HS-27A (cell line): ENCODE data around the gene SLC28A1.
"Not testable (repeated sequence)": the region's sequence is repeated elsewhere in the genome, so short reads cannot be mapped to it uniquely, and the experiment has no call there.

Experiments
- DNase-seq: peaks from one replicate; pipeline ENCODE4 v3.0.0-alpha.2; 2012; ENCODE audit warnings: low read depth, missing footprints

Gene SLC28A1

GRCh38 chr15:84862214-84862975, 22.1 kb upstream of the SLC28A1 start:
- no peak for DNase-seq

DNA sequence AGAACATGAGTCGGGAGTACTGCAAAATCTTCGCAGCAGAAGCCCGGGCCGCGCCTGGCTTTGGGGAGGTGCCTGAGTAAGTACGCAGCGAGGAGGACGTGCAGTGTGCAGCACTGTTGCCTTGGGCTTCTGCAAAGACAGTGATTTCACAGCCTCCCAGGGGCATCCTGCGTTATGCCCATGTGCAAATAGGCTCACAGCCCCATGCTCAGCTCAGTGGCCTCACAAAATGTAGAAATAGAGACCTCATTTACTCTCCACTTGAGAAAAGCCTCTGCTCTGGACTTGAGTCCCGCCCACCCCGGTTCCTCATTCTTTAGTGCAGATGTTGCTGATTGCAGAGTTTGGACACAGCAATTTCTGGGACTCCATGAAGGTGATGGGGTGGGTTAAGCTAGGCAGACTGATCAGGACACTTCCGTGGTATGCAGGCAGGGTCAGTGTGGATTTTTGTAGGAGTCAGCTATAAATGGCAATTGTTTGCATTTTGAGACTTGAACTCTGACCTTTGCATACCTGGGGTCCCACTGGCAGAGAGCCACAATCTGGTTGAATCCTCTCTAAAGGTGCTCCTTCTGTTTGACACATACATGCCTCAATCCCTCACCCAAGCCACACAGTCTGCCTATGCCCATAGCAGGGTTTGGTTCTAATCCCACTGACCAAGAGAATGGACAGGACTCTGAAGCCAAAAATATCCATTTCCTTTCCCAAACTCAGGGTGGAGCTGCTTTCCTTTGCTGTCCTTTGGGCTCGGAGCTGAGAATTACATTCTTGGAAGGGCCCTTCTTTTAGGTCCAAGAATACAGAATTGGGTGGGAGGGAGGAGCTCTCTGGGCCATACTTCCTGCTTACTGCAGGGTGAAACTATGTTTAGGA, 20.7 kb upstream of the SLC28A1 start:
- DNase-seq = no peak

GRCh38 chr15:84864444-84864795, 20.0 kb upstream of the SLC28A1 start:
- DNase-seq = no peak

GRCh38 chr15:84865074-84865569, 19.3 kb upstream of the SLC28A1 start:
- DNase-seq = no peak

GRCh38 chr15:84868037-84868880, 16.2 kb upstream of the SLC28A1 start:
- no peak for DNase-seq

DNA sequence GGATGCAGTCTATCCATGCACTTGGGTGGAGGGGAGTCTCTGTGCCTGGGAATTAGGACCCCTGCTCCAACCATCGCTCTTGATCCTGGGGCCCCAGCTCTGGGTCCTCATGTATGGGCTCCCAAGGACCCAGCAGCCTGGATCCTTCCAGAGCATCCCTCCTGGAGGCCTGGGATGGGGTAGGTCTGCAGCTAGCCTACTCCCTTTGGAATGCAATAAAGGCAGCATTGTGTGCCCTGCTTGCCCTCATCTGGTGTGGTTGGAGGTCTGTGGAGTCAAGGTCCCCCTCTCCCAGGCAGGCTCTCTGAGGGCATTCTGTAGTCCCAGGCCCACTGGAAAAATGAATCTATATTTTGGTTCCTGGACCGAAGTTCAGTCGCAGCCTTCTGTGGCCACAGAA, 15.0 kb upstream of the SLC28A1 start:
- no peak for DNase-seq

DNA sequence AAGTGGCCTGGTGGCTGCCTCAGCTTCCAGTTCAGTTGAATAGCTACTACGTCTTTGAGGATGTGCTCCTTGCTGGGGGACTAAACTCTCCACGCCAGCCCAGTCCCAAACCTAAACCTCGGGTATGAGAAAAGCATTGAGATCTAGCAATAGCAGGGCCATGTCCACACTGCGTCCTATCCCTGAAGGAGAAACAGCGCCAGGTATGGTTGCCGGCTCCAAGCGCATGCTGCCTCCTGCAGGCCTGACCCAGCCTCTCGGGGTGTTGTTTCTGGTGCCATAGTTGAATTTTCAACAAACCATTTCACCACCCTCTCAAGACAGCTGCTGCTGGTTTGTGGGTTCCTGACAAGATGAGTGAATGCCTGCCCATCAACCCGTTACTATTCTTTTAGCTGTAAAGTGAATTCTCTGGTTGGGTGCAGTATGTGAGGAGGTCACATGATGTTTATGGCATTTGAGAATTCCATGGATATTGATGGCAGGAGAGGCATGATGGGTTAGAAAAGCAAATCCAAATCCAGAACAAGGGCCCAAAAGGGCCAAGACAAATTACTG, 13.0 kb upstream of the SLC28A1 start:
- DNase-seq = no peak

- DNase-seq = no peak
Measured at GRCh38 chr15:84872009-84872910, 12.2 kb upstream of the SLC28A1 start.

DNA sequence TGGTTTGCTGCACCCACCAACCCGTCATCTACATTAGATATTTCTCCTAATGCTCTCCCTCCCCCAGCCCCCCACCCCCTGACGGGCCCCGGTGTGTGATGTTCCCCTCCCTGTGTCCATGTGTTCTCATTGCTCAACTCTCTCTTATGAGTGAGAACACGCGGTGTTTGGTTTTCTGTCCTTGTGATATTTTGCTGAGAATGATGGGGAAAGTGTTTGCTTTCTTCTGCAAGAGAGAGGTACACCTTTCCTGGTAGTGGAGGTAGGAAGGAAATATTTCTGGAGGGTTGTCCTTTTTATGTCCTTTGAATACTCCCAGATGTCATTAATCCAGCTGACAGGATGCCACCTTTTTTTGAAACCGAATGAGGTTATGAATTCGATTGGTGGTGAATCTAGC, 10.5 kb upstream of the SLC28A1 start:
- DNase-seq = no peak

GRCh38 chr15:84874981-84875699, 9.3 kb upstream of the SLC28A1 start:
- DNase-seq = no peak

GRCh38 chr15:84876269-84876668, 8.2 kb upstream of the SLC28A1 start:
- DNase-seq = no peak

- not testable (repeated sequence) for DNase-seq
Measured at GRCh38 chr15:84877701-84878100, 6.8 kb upstream of the SLC28A1 start.

DNA sequence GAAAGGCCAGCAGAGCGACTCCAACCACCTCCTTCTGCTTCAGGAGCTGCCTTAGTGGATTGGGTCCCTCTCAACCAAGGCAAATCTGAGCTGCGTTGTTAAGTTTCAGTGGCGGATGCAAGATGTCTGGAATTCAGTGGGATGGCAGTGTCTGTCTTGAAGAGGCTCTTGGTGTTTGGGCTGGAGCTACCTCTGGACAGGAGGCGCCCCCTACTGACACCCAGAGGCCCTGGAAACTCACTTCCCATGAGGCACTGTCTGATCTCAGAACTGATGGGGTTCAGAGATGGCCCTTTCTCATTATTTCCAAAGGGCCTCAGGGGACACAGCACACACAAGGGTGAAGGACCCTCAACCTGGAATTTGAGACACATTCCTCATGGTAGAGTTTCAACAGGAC, 6.0 kb upstream of the SLC28A1 start:
- peak; percentile 26 for DNase-seq

- DNase-seq = no peak
Measured at GRCh38 chr15:84879088-84879780, 5.2 kb upstream of the SLC28A1 start.

DNA sequence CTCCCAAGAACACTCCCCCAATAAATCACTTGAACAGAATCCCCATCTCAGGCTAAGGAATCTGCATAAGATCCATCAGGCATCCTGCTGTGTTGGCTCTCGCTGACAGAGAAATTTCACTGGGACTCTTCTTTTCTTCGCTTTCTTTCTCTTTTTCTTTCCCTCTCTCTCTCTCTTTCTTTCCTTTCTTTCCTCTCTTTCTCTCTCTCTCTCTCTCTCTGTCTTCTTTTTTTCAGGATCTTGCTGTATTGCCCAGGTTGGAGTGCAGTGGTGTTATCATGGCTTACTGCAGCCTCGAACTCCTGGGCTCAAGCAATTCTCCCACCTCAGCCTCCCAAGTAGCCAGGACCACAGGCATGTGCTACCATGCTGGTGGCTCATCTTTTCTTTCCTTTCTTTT, 4.5 kb upstream of the SLC28A1 start:
- DNase-seq = no peak

DNA sequence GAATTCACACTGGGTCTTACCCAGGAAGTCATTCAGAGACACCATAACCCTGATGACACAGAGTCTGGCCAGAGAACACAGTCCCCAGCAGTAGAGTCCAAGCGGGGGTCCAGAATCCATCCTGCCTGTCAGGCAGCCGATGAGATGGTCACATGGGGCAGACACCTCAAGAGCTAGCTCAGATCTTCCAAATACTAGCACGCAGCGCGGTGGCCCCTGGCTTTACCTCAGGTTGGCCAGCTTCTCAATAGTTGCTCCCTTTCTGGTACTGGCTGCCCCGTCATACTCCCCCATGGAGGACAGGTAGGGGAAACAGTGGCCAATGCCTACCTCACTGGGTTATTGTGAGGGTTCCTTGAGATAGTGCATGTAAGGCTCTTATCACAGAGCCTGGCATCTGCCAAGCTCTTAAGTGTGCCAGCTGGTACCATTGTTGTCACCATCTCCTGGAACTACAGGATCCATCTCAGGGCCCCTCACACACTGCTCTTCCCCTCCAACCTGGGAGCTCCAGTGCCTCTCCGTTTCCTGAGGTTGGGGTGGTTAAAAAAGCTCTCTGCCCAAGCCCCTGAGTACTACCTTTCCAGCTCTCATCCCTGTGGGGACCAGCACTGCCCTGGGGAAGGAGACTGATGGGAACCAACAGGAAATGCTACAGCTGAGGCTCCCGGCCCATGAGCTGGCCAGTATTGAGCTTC, 3.5 kb upstream of the SLC28A1 start:
- DNase-seq = no peak

DNA sequence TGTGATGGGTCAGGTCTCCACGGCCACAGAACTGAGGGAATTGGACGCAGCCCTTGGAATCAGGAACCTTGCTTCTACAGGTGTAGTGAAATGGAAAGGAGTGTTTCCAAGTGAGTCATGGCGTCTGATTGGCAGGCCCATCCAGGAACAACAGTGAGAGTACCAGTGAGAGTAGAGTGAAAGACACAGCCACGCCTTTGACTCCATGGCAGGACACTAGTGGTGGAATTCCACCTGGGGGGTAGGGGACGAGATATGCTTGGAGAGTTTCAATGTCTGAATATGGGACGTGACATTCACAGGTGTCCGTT, 3.0 kb upstream of the SLC28A1 start:
- no peak for DNase-seq

GRCh38 chr15:84883466-84883865, 996 bp upstream of the SLC28A1 start:
- no peak for DNase-seq

GRCh38 chr15:84885801-84886200, 1.3 kb downstream of the SLC28A1 start:
- DNase-seq = no peak
